Activated naive CD8-positive, alpha-beta T cell treated with anti-CD3 and anti-CD28 coated beads, Interleukin-2, amount 50 U/mL, for 16 hours (primary cell): ENCODE results near the gene RFTN1.

Experiments
- DNase-seq: peaks from one replicate; pipeline ENCODE4 v3.0.0-alpha.2; 2020; ENCODE audit warnings: low read depth, low spot score

RFTN1 gene

DNA sequence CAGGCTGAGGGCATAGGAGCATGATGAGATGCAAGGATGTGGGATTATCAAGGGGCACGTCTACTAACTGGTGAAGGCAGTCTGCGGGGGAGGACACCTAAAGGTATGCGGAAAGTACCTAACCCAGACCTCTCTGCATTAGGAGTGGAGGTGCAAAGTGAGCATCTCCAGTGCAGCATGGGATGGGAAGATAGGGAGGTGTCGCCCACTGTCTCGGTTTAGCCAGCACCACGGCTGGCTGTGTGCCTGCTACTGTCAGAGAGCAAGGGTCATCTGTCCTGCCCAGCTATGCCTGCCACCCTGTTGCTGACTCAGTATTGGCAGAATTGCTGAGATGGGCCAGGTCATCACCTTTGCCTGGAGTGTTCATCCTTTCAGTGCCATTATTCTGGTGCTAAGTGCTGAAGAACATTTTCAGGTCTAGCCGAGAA lies 208.4 kb downstream of the RFTN1 start:
- DNase-seq, result no peak

GRCh38 chr3:16304061-16305010 lies 209.2 kb downstream of the RFTN1 start:
- DNase-seq, result no peak

GRCh38 chr3:16303037-16303575 lies 210.4 kb downstream of the RFTN1 start:
- DNase-seq, result no peak

- DNase-seq, result no peak
These were observed 211.3 kb downstream of the RFTN1 start for GRCh38 chr3:16302082-16302631.

- DNase-seq, result no peak
These were observed 212.0 kb downstream of the RFTN1 start for GRCh38 chr3:16301507-16301906.

- no peak for DNase-seq
These were observed 212.6 kb downstream of the RFTN1 start for GRCh38 chr3:16300881-16301359.

DNA sequence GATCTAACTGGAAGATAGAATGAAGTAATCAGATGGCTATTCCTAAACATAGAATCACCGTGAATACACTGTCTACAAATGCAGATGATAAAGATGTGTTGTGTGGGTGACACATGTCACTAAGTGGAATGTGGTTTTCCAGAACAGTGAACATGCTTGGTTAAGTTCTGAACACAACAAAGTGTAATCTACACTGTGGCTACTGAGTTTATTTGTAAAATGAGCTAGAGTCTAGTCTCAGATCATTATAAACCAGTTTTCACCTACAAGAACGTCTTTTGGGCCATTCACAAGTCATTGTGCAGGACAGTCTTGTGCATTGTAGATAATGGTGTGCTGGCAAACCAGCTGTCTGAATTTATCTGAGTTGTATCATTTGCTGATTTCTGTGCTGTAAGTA lies 213.2 kb downstream of the RFTN1 start:
- DNase-seq, result no peak

DNA sequence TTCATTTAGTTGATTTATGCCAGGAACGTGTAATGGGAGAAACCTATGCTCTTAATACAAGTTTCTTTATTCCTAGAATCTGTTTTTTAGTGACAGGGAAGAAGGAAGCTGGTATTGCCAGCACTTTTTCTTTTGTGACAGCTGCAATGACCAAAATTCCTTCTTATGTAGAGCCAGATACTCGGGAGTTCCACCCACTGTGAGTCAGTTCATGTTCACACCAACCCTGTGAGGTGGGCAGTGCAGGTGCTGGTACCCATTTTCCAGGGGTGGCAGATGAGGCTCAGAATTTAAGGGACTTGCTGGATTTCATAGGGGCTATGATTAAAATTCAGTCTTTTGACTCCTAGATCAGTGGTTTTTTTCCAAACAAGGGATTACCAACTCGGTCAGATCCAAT lies 213.8 kb downstream of the RFTN1 start:
- no peak for DNase-seq

DNA sequence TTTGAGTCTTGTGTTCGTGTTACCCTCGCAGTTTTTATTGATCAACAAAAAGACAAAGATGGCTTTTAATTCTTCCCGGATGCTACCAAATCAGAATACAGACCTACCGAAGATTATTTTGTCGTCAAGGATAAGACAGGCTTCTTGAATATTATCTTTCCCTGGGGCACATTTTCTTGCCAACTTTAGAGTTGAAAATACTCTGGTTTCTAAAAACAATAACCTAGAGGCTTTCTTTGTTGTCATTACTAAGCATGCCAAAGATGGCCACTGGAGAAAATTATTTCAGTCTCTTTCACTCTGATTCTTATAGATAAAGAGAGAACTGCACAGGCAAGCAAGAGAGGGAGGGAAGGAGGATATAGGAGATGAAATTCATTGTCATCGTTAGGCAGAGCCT lies 214.6 kb downstream of the RFTN1 start:
- no peak for DNase-seq

GRCh38 chr3:16297997-16298885 lies 215.3 kb downstream of the RFTN1 start:
- DNase-seq, result no peak

DNA sequence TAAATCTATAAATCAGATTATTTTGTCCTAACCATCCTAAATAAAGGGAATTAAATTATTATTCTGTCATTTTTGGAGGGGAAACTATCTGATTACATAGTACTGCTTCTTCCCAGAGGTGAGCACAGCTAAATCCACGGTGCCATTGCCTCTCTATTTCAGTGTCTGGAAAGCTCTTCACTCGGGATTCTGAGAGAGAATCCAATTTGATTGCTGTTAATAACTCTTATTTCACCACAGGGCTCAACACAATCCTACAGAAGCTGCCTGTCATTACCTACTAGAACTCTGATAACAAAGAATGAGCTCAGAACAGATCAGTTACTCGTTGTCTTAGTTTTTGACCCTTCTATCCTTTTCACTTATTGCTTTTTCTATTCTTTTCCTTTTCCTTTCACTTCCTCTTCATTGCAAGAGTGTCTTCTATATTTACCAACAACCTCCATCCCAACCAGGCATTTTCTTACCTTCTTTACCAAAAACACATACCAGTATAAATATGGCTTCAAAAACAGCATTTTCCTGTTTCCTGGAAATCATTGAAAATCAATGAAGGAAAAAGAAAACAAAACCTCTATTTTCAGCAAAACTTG lies 218.1 kb downstream of the RFTN1 start:
- DNase-seq, result no peak

- no peak for DNase-seq
These were observed 218.7 kb downstream of the RFTN1 start for GRCh38 chr3:16294844-16295243.

- no peak for DNase-seq
These were observed 222.7 kb downstream of the RFTN1 start for GRCh38 chr3:16290827-16291196.

- DNase-seq, result no peak
These were observed 223.3 kb downstream of the RFTN1 start for GRCh38 chr3:16290007-16290826.

DNA sequence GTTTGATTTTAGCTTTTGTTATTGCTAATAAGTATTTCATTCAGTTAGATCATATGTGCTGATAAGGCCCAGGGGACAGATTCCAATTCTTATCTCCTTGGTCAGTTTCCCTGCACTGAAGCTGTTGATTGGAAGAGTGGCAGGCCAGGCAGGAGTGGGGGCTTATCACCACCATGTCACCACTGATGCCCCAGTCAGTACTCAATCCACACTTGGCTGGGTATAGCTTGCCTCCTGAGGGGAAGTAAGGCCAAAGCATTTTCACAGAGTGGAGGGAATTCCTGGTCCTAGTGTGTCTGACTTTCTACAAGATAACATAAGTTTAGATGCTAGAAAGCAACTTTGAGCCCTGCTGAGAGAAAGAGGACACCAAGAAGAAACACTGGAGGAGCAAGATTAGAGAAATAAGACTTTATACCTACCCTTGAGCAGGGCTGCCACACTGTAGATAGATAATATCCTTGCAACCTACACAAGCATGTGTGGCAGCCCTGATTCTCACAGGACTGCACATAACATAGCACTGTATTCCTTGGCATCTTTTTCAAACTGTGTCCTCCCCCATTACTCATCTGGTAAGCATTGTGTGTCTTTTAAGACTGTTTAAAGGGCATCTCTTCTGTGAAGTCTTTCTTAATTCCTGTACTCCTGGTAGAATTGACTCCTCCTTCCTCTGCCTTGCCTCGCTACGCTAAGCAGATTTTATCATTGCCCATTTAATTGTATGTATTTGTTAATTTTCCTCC lies 224.2 kb downstream of the RFTN1 start:
- DNase-seq, result no peak

- DNase-seq, result no peak
These were observed 224.8 kb downstream of the RFTN1 start for GRCh38 chr3:16288664-16289063.

- DNase-seq, result no peak
These were observed 226.6 kb downstream of the RFTN1 start for GRCh38 chr3:16286751-16287543.

- DNase-seq, result no peak
These were observed 227.3 kb downstream of the RFTN1 start for GRCh38 chr3:16286161-16286560.

GRCh38 chr3:16284633-16285032 lies 228.9 kb downstream of the RFTN1 start:
- DNase-seq, result no peak
